Airway epithelial cell (primary cell): ENCODE data around the gene TOP3B. TPM values are rescaled to one million over a fixed set of nuclear protein-coding genes. Genes with fewer than 3 reads are reported as not detected.

ENCODE experiments used
- total RNA-seq: library from RNA; depleted of rRNA; stranded (reverse); fragments of >200 nt; gene quantifications from 2 replicates; pipeline ENCODE4 v1.2.3, GENCODE V29; 2015

The TOP3B gene, protein sequence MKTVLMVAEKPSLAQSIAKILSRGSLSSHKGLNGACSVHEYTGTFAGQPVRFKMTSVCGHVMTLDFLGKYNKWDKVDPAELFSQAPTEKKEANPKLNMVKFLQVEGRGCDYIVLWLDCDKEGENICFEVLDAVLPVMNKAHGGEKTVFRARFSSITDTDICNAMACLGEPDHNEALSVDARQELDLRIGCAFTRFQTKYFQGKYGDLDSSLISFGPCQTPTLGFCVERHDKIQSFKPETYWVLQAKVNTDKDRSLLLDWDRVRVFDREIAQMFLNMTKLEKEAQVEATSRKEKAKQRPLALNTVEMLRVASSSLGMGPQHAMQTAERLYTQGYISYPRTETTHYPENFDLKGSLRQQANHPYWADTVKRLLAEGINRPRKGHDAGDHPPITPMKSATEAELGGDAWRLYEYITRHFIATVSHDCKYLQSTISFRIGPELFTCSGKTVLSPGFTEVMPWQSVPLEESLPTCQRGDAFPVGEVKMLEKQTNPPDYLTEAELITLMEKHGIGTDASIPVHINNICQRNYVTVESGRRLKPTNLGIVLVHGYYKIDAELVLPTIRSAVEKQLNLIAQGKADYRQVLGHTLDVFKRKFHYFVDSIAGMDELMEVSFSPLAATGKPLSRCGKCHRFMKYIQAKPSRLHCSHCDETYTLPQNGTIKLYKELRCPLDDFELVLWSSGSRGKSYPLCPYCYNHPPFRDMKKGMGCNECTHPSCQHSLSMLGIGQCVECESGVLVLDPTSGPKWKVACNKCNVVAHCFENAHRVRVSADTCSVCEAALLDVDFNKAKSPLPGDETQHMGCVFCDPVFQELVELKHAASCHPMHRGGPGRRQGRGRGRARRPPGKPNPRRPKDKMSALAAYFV
- total RNA-seq = 19.6 and 29.1 TPM in 2 replicates

DNA sequence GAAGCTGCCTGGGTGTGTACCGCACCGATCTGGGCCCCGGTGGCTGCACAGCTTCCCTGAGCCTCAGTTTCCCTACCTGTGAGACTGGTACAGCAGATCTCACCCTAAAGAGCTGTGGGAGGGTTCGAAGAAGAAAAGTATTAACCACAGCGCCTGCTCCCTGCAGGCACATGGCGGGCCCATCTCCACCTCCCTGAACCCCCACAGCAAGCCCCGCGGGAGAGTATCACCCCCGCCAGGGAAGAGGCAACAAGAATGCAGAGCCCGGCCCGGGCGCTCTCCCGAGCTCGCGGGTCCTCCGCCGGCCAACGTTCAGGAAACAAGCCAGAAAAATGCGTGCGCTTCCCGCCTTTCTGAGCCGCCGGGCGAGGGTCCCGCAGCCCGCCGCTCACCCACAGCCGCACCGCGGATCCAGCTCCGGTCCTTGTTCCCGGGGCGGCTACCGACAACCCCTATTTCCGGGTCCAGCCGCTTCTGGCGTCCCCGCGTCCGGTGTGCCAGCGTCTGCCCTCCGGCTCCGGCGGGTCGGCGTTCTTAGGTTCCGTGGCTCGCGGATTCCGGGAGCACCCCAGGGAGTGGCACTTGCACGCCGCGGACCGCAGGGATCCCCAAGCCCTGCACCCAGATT, at the start of gene TOP3B:
TOP3B (minus strand) TSS at position 450 of the 628 bp plus-strand sequence. CDS start 7,078 bp downstream, outside the sequence.

GRCh38 chr22:21952586-21953571, 29.7 kb downstream of the TOP3B start, which contains the start of gene PPM1F:
TSS of gene PPM1F (minus strand) at chr22:21952848. CDS start at chr22:21946048, 6,800 bp downstream.

Other genes starting within 250 kb of the TOP3B start
- gene YPEL1, start 247.0 kb downstream of the TOP3B start, total RNA-seq = 0.07 TPM in 1 of 2 replicates, not detected in the other
- gene MAPK1, start 115.1 kb downstream of the TOP3B start, total RNA-seq = 25.4 and 31.9 TPM in 2 replicates
- gene PPM1F, start 29.9 kb downstream of the TOP3B start, total RNA-seq = 25.2 and 29.3 TPM in 2 replicates